HG02973 (cell line): ENCODE measurements around the gene SEMG2.

Experiments
- ATAC-seq: cut with Tn5 transposase; IDR thresholded peaks from one replicate; pipeline ENCODE4 v1.9.1; 2021; ENCODE audit warnings: moderate library complexity; ENCODE audit not compliant: unreplicated experiment

SEMG2 gene

DNA sequence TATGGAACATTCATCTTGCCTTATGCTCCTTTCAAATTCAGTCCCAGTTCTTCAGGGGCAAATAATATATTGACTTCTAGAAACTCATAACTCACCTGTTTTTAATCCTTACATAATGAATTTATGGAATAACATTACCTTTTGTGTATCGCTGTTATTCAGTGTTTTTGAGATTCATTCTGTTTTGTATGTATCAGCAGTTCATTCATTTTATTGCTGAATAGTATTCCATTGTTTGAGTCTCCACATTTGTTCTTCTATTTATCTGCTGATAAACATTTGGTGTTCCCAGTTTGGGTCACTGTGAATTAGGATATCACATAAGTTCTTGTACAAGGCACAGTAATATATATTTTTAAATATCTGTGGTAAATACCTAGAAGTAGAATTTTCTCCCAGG lies 5.1 kb downstream of the SEMG2 start:
- no peak for ATAC-seq

DNA sequence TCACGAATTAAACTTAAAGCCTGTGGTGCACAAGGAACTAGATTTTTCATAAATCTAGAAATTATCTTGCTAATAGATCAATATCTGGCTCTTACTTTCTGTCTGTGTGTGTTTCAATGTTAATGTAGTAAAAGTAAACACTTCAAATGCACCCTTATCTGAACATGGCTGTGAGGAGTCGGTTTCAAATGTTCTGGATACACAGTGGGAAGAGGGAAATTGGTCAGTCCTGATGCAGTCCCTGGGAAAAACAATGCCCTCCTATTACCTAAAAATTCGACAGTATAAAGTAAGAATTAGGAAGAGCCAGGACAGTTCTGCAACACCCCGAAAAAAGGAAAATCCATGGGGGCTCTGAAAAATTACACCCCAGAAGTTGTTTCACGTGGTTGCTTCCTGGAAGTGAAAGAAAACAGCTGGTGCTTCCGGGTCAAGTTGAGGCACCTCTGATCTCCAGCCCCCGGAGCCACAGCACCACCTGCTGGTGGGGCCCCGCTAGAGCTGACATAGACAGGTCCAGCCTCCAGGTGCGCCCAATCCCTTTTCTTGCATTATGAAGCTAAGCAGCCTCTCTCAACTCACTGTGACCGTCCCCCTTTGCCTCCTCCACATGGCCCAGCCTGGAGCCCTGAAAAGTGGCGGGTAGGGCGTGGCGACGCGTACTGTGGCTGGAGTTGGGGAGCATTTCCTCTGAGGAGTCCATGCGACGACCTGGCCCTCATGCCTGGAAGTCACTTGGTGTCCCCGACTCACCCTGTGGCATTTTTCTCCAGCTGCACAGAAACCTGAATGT lies 8.3 kb downstream of the SEMG2 start:
- ATAC-seq, result no peak

DNA sequence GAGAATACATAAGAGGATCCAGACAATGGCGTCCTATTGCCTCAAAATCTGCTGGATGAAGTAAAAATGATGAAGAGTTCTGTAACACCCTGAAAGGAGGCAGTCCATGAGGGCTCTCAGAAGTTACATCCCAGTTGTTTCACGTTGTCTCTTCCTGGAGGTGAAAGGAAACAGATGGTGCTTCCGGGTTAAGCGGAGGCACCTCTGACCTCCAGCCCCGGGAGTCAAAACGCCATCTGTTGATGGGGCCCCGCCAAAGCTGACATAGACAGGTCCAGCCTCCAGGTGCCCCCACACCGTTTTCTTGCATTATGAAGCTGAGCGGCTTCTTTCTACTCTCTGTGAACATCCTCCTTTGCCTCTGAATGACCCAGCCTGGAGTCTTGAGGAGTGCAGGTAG lies 9.5 kb downstream of the SEMG2 start:
- no peak for ATAC-seq

DNA sequence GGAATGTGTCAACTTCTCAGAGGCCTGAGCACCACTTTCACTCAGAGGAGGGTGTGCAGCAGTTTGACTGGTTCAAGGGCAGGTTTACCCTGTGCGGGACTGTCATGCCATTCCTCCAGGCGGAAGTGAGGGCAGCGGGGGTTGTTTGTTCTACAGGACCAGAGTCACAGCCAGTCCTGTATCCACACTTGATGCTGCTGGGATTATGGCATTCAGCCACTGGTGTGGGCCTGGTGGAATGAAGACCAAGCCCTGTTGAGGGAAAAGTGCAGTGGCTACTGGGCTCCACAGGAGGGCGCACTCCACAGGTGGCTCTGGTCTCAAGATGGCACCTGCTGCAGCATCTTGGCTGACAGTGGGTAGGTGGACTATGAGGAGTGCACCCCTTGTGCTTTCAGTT lies 14.8 kb downstream of the SEMG2 start:
- ATAC-seq, result no peak

DNA sequence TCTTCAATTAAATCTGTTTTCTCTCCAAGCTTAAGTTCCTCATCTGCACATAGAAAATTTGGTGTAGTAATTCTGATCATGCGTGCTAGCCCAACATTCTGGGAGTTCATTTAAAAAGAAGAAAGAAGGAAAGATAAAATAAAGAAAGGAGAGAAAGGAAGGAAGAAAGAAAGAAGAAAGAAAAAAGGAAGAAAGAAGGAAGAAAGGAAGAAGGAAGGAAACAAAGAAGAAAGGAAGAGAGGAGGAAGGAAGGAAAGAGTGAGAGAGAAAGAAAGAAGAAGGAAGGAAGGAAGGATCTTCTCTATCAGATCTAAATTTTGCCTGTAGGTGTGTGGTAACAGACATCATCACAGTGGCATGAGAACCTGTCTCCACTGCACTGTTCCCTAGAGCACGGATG lies 17.0 kb downstream of the SEMG2 start:
- ATAC-seq, result no peak

DNA sequence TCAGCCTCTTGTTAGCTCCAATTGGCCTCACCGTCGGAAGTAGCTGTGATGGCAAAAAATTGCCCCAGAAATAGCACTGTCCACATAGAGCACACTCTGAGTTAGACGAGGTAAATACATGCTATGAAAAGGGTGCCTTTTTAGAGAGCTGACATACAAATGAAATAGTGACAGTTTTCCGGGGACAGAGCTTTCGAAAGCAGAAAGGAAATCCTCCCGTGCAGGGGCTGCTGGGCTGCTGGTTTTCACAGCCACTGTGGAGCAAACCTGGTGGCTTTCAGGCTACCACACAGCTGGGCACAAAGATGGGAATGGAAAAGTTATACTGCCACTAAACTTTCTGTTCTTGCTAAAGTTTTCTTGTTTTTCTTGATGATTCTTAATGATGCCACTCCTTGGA lies 24.9 kb downstream of the SEMG2 start:
- no peak for ATAC-seq

DNA sequence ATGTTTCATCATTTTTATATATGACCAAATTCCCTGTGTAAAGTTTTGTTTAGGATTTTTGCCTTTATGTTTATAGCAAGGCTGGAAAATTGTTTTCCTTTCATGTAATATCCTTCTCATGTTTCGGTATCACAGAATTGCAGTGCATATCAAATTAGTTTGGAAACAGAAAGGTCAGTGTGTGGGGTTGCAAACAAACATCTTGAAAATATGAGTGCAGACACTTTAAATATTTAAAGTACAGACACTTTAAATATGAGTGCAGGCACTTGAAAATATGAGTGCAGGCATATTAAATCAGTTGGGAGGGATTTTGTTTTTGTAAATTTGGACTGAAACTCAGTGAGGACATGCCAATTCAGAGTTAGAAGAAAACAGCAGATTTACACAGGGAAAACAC lies 26.7 kb downstream of the SEMG2 start:
- ATAC-seq, result no peak

DNA sequence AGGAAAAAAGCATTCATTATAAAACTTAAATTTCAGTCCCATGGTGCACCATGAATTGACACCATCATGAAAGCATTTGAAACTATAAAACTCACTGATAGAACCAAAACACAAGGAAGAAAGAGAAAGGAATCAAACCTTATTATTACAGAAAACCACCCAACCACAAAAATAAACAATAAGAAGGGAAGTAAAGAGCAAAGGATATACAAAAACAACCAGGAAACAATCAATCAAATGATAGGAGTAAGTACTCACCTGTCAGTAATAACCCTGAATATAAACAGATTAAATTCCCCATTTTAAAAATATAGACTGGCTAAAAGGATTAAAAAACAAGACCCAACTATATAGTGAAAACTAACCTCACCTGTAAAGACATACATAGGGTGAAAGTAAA lies 27.4 kb downstream of the SEMG2 start:
- no peak for ATAC-seq

DNA sequence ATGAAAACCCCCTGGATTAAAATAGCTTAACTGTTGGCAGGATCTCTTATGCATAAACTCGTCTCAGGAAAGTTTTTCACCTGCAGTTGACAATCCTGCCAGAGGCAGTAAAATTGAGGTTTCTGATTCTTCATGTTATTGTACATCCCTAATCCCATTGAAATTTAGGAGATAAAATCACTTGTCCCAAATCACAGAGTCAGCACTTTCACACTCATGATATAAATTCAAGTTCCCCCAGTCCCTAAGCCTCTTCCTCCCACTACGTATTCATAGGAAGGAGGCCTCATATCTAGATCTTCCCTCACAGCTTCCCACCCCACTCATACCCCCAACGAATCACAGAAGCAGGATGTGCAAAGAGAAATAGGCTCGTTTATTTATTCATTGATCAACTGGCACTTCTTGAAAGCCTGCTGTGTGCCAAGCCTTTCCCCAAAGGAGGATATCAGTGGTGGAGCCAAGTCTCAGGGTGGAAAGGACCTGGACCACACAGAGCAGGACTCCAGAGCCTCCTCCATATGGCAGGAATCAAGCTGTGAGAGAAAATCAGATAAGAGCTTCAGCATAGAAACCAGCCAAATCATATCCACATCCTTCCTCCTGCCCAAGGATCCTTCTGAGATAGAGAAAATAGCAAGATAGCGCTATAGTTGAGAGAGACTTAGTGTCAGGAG lies 30.8 kb downstream of the SEMG2 start:
- ATAC-seq, result no peak

DNA sequence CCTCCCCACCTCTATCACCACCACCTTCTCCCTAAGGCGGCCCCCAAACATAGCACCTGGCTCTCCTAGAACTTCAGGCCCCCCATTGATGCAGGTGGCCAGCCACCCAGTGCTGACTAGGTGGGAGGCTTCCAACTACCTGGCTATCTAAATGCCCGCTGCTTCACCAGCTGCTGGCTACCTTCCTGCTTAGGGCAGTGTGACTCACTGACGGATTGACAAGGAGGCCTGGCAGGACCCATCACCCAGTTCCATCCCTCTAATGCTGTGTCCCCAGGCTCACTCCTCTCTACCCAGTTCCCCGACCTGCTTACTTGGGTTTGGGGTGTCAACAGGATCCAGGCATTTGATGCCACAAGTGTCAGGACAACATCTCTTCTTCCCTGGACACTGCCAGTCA lies 32.1 kb downstream of the SEMG2 start:
- ATAC-seq, result no peak

DNA sequence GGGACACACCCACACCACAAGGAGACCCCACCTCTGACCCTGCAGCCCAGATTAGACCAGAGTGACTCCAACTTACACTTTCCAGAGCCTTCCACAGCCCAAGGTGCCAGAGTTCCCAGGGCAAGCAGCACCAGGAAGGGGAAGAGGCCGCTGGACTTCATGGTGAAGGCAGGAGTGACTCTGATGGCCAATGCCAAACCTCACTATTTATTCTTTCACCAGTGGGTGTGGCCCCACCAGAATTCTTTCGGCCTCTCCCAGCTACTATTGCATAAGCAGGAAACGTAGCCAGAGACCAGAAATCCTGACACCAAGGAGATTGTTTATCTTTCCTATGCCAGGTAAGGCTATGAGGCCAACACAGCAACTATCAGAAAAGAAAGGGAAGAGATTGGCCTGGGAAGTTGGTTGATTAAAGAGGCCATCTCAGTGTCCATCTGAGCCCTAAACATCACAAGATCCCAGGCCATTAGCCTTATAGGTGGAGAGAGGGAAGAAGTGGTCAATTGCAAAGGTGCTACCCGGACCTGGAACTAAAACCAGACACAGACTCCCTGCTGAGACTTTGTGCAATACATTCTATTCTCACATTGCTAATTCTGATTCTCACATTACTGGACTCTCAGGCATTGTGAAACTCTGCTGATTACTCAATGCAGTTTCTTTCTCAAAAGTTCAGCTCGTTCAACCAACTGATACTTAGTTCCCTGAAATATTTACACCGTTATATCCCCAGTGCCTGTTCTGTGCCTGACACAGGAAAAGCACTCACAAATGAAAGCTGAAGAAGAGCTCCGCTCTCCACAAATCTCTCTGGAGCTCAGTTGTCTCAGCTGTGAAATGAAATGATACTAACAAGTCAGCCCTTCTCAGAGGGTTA lies 33.5 kb downstream of the SEMG2 start, which contains the start of gene SLPI:
TSS of gene SLPI (minus strand) at position 182 of the 880 bp plus-strand sequence. CDS start at position 161, 21 bp downstream.
- ATAC-seq, result no peak

DNA sequence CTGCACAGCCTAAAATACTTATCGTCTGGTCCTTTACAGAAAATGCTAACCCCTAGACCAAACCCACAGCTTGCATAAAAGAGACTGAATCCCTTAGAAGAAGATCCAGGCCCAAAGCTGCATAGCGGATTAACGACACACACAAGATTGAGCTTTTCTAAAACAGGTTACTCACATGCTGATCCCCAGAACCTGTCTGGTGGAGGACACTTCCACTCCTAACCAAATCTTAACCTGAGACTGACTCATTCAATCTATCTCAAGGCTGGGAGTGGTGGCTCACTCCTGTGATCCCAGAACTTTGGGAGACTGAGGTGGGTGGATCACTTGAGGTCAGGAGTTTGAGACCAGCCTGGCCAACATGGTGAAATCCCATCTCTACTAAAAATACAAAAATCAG lies 36.0 kb downstream of the SEMG2 start:
- no peak for ATAC-seq

DNA sequence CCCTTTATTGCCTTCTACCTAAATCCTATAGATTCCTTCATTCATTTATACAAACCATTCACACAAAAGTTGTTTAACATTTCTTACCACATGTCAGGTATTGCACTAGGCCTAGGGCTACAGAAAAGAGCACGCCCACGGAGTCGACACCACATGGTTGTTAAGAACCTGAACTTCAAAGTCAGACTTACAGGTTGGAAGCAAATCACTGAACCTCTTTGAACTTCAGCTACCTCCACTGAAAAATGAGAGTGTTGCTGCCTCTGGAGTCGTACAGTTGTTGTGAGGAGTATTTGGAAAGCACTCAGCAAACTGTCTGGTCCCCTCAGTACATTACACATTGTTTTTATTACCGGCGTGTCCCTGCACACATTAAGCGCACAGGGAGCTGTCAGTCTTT lies 36.5 kb downstream of the SEMG2 start:
- no peak for ATAC-seq

DNA sequence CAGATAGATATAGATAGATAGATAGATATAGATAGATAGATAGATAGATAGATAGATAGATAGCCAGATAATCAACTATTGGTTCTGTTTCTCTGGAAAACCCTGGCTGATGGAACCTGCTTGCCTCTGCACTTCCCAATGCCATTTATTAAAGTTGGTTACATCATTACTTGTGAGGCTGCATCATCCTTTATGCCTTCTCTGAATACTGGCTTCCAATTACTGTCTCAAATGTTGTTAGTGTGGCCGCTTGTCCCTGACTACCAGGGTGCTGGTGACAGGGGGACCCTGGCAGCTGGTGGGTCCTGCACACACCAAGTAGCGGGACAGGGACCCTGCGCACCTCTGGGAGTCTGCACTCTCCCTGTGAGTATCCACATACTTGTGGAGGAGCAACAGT lies 37.1 kb downstream of the SEMG2 start:
- no peak for ATAC-seq

DNA sequence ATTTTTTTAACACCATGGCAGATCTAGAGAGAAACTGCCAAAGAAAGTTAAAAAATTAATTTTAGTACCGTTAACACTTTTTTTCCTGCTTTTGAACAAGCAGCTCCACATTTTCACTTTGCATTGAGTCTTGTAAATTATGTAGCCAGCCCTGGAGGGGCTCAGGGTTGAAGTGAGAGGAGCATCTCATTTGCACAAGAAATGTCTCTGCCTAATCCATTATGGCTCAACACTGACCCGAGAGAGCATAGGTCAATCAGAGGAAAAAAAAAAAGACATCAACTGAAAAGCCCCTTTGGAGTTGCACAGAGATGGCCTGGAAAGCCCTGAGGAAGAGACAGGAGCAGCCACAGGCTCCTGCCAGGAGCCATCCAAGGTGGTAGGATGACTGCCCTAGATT lies 37.5 kb downstream of the SEMG2 start:
- ATAC-seq, result no peak

DNA sequence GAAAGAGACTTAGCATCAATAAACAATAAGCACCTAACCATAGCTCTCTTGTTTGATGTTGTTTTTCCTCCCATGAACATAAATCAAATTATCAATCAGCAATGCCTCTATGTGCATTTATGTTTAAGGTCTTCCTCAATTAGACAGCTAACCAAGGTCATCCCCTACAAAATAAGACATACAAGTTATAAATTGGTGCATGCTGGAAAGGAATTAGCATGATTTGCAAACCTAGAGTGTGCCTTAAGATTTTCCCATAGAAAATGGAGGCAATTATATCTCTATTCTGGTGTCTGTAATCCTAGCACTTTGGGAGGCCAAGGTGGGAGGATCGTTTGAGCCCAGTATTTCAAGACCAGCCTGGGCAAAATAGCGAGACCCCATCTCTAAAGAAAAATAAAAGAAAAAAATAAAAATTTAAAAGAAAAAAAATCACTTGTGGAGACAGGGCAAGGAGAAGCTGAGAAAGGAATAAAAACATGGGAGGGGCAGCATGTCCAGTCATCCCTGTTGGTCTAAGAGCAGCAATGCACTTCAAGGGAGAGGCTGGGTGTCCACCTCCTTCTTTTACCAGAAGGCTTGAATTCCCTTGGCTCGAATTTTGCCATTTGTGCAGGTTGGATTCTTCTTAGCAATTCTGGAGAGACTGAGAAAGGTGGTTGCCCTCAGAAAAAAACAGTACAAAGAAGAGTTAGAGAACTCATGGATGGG lies 42.5 kb downstream of the SEMG2 start:
- no peak for ATAC-seq

DNA sequence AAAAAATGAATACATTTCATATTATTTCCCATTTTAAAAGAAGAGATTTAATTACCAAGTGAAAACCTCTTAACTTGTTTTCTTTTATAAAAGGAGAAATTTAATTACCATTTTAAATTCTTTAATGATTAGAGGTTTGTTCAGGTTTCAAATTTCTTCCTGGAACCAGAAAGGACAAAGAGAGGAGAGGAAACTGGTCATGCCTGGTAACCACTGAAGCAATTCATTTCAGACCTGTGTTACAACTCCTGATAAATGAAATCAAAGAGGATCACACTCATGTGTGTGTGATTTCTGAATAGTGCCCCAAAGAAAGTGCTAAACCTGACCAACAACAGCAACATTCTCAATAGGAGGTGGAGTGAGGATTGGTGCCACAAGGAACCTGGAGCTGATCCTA lies 45.8 kb downstream of the SEMG2 start:
- ATAC-seq, result no peak

DNA sequence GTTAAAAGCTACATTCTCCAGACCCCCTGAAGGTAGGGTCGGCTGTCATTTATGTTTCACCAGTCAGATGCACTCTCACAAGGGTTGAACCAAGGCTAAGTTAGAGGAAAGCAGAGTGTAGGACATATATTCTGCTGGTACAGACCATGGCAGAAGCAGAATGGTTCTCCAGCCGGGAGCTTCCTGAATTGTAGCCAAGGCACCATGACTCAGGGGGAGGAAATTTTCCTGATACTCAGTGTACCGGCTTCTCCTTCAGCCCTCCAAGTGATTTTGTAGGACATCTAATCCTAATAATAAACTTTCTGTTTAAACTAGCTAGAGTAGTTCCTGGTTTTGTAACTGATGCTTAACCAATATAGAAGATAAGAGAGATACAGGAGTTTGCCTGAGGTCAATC lies 47.4 kb downstream of the SEMG2 start:
- ATAC-seq, result no peak

DNA sequence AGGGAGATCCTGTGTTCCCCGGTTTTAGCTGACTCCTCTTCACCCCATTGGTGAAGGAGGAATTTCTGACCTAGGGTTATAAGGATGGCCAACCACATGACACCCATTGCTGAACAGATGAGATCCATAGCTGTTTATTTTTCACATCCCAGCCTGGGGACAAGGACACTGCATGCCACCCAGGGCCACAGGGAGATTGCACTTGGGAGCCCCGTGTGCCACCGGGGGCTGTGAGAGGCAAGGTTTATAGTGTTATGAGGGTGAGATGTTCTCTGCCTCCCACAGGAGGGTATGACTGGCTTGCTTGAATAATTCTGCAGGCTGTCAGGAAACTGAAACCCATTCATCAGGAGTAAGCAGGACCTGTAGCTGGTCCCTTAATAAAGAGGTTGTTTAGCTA lies 47.9 kb downstream of the SEMG2 start:
- no peak for ATAC-seq

DNA sequence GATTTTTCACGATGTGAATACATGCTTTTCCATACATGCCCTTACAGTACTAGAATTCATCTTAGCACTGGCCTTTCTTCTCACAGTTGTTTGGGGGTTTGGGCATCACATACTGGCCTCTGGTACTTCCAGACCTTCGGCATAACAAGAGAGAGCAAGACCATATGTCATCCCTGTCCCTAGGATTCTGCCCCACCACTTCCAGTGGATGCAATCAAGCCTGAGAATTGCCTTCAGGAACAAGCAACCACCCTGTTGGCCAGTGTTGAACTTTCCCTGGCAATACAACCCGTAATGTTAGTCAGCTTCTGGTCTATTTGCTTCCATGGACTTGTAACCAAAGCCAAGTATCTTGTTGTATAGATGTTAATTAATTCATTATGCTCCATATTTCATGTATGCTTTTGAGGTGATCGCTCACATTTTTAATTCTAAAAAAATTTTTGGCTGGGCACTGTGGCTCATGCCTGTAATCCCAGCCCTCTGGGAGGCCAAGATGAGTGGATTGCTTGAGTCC lies 48.6 kb downstream of the SEMG2 start:
- no peak for ATAC-seq
